Activated CD8-positive, alpha-beta memory T cell treated with anti-CD3 and anti-CD28 coated beads, Interleukin-2, amount 50 U/mL, for 1 hour (primary cell): ENCODE data around the gene VWC2L.

ENCODE experiments used
- DNase-seq: peaks from one replicate; pipeline ENCODE4 v3.0.0-alpha.2; 2020; ENCODE audit errors: extremely low read depth

The VWC2L gene

DNA sequence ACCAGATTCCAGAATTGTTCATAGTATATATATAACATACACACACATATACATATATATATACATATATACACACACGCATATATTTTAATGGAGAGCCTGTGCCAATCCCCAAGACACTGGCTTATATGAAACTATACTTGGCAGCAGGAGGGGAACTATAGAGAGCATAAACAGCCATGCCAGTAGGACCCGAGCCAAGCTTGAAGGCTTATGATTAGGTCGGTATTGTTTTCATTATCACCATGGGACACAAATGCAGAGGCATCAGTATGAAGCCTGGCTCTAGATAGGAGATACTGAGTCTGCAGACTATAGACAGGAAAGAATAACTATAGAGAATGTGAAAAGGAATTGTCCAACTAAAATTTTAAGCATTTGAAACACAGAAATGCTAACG lies 181.2 kb downstream of the VWC2L start:
- no peak for DNase-seq

DNA sequence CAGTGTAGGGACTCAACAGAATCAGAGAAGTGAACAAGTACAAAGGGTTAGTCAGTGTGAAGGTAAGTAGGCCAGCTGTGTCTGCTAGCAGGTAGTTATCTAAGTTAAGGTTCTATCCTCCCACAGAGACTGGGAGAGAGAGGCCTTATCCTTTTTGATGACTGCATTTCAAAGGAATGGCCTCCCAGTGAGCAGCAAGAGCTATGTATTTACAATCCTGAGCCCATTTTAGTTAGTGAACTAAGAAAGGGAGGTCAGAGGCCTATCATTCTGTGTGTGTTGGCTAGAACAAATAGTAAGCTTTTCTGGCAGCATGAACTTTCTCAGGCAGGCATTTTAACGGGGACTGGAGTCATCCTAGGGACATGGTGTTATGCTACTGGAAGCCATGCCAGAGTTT lies 182.9 kb downstream of the VWC2L start:
- DNase-seq, result no peak

DNA sequence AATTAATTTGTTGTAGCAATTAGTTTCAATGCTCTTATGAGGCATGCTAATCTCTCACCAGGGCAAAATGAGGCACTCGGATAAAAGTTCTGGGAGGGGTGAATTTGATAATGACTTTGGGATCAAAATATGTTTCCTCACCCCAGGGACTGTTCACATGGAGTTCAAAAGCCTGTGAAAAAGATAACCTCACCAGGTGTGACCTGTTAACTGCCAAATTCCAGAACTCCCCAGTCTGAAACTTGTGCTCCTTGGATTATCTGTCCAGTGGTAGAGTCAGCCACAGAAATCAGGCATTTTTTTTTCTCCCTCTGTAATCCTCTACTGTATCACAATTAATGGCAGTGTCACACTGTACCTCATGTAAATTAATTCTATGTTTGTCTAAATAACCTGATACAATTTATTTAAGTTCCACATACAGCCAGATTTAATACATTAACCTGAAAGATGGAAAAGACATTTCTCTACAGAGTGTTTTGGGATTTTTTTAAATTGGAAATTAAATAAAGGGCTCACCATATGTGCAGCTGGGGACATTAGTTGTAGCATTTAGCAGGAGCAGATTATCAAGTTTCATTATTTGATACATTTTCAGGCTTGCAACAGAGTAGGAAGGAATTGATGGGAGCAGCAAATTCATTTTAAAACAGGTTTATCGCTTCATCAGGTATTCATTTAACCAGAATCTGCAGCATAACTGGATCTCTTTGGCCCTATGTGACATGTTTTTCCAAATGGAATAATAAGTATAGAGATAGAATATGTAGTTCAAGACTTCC lies 191.2 kb downstream of the VWC2L start:
- DNase-seq, result no peak

DNA sequence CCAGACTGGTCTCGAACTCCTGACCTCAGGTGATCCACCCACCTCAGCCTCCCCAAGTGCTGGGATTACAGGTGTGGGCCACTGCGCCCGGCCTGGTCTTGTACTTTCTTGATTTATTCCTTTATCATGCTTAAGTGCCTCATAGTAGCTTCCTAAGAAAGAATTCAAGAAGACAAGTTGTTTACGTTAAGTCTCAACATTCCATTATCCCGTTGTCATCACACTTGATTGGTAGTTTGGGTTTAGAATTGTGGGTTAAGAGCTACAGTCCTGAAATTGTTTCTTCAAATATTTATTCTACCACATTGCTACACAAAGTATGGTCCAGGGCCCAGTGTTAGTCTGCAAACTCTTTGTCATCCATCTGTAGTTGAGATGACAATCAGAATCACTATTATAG lies 194.0 kb downstream of the VWC2L start:
- no peak for DNase-seq

DNA sequence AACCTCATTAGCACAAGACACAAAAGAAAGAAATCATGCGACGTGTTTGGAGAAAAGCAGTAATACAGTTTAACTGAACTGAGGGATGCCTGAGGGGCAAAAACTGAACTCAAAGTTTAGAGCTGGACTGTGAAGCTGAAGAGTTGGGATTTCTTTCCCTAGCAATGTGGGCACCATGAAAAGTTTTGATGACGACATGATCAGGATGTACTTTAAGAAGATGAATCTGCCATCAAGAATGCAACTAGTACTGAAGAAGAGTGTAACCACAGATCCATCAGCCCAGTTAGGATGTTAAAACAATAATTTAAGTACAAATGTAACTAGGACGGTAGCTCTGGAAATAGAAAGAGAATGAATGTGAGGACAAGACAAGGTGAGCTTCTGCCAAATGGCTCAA lies 196.2 kb downstream of the VWC2L start:
- no peak for DNase-seq

DNA sequence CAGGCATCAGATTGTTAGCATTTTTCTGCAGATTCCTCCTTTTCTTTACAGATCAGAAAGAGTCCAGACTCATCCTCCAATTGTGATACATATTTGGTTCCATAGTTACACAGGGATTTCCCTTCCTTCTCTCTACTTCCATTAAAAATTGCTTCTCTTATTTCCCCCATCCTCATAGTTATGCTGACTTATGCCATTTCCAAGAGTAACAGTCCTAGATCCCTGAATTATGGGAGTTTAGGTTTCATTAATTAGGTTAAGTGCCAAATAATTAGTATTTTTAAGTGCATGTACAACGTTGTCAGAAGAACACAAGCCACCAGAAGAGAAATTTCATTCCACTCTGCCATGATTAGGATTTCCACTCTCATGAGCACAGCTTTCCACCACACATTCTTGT lies 200.2 kb downstream of the VWC2L start:
- DNase-seq, result no peak

DNA sequence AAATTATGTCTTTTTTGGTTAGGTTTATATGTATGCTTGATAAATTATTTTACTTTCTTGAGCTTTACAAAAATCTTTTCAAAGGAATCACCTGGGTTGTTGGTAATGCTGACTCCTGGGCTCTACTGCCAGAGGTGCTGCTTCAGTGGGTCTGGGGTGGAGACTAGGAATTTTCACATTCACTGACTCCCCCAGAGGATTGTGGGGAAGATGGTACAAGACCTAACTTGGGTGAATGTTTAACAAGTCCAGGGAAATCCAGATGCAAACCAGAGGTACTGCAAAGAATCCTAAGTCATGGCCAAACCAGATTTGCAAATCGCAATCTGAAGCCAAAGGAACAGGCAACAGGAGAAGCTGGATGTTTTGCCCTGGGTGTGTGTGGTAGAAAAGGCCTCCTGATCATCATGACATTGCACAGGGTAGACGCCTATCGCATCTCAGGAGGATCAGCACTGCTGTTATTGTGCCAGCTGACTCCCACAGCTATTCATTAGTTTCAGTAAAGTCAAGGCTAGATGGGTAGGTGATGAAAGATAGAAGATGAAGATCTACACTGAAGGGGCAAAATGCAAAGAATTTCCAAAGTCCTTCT lies 213.4 kb downstream of the VWC2L start:
- DNase-seq, result no peak

DNA sequence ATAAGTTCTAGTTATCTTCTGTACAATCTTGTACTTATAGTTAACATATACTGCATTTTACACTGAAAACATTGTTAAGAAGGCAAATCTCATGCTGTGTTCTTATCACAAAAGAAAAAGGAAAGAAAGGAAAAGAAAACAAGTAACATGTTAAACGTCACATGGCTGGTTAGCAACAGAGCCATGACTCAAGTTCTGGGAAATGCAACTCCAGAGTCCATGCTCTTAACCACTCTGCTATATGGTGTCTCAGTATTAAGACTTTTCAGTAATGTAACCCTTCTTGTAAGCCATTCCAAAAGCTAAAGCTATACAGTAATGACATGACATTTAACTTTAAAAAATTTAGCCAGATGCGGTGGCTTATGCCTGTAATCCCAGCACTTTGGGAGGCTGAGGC lies 217.2 kb downstream of the VWC2L start:
- no peak for DNase-seq
